Measurements from ENCODE around the gene SLF2. TPM values are rescaled to one million over a fixed set of nuclear protein-coding genes. Genes with fewer than 3 reads are reported as not detected.

SLF2 gene
- total and polyA plus RNA-seq, 9 of the 15 experiments (the other 6 are each of a cell fraction or from before 2014, with no cell fraction given): 1.7 to 18.4 (median 7.8) TPM

GRCh38 chr10:100998183-100998990 is 85.6 kb downstream of the SLF2 start (continued):
- TF ChIP-seq, protein P1, sequence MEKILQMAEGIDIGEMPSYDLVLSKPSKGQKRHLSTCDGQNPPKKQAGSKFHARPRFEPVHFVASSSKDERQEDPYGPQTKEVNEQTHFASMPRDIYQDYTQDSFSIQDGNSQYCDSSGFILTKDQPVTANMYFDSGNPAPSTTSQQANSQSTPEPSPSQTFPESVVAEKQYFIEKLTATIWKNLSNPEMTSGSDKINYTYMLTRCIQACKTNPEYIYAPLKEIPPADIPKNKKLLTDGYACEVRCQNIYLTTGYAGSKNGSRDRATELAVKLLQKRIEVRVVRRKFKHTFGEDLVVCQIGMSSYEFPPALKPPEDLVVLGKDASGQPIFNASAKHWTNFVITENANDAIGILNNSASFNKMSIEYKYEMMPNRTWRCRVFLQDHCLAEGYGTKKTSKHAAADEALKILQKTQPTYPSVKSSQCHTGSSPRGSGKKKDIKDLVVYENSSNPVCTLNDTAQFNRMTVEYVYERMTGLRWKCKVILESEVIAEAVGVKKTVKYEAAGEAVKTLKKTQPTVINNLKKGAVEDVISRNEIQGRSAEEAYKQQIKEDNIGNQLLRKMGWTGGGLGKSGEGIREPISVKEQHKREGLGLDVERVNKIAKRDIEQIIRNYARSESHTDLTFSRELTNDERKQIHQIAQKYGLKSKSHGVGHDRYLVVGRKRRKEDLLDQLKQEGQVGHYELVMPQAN (IDR thresholded peaks at IDR 0.05; ENCODE audit: borderline replicate concordance): peak; percentile 44; the same call in 1 of the 2 replicates
- no peak; the same call in 1 of the 2 replicates for TF ChIP-seq GABPA (tag; conservative IDR thresholded peaks at IDR 0.05; ENCODE audit: low read depth)
- no peak for TF ChIP-seq ZKSCAN1 (IDR thresholded peaks at IDR 0.05; ENCODE audit: low read depth, low read length)
- TF ChIP-seq, protein P2, sequence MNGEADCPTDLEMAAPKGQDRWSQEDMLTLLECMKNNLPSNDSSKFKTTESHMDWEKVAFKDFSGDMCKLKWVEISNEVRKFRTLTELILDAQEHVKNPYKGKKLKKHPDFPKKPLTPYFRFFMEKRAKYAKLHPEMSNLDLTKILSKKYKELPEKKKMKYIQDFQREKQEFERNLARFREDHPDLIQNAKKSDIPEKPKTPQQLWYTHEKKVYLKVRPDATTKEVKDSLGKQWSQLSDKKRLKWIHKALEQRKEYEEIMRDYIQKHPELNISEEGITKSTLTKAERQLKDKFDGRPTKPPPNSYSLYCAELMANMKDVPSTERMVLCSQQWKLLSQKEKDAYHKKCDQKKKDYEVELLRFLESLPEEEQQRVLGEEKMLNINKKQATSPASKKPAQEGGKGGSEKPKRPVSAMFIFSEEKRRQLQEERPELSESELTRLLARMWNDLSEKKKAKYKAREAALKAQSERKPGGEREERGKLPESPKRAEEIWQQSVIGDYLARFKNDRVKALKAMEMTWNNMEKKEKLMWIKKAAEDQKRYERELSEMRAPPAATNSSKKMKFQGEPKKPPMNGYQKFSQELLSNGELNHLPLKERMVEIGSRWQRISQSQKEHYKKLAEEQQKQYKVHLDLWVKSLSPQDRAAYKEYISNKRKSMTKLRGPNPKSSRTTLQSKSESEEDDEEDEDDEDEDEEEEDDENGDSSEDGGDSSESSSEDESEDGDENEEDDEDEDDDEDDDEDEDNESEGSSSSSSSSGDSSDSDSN (IDR thresholded peaks at IDR 0.05; ENCODE audit: borderline replicate concordance in 1 of 2, low read depth in 2 of 2, low read length in 2 of 2): no peak
- no peak for TF ChIP-seq CCAR2 (IDR thresholded peaks at IDR 0.05; ENCODE audit: low read depth, low read length)
- TF ChIP-seq ZNF274 (IDR thresholded peaks at IDR 0.05; ENCODE audit: borderline replicate concordance, low read depth, low read length): no peak
- no peak for TF ChIP-seq PBX2 (CRISPR knock-in tag; IDR thresholded peaks at IDR 0.05; ENCODE audit: low read depth)
- 0 out of 2 replicates have a peak, but pooled peaks have one; percentile 14 for TF ChIP-seq PBX2 (tag; conservative IDR thresholded peaks at IDR 0.05; ENCODE audit: low read depth)
- TF ChIP-seq ZBTB26 (CRISPR knock-in tag; IDR thresholded peaks at IDR 0.05): peak; percentile 14; the same call in 1 of the 2 replicates
- no peak for TF ChIP-seq CEBPG (CRISPR knock-in tag; IDR thresholded peaks at IDR 0.05)
- TF ChIP-seq CEBPG (tag; conservative IDR thresholded peaks at IDR 0.05 in 1 of 2, IDR thresholded peaks at IDR 0.05 in 1 of 2): no peak
- TF ChIP-seq RBM25 (IDR thresholded peaks at IDR 0.05; ENCODE audit: low read depth, low read length, severe bottlenecking): no peak
- TF ChIP-seq MEF2D (tag; conservative IDR thresholded peaks at IDR 0.05; ENCODE audit: low read depth): peak; percentile 77
- no peak for TF ChIP-seq TAF9B (IDR thresholded peaks at IDR 0.05; ENCODE audit: partially characterized antibody)
- no peak for TF ChIP-seq NCOA2 (IDR thresholded peaks at IDR 0.05; ENCODE audit: partially characterized antibody in 2 of 2)
- TF ChIP-seq CBFB (CRISPR knock-in tag; IDR thresholded peaks at IDR 0.05): no peak
